NCI-H526 treated with DMSO at 0.1 percent for 48 hours (cell line): ENCODE results near the gene DNAI7.

Experiments used
- DNase-seq: peaks from one replicate; lab custom pipeline; 2025; lab: John Stamatoyannopoulos, UW

Gene DNAI7

GRCh38 chr12:25182765-25183164 lies 12.2 kb downstream of the DNAI7 start:
- DNase-seq = no peak

- no peak for DNase-seq
Observed at GRCh38 chr12:25162866-25163265, 32.1 kb downstream of the DNAI7 start.

- no peak for DNase-seq
Observed at GRCh38 chr12:25156061-25156460, 38.9 kb downstream of the DNAI7 start.

GRCh38 chr12:25155022-25155576 lies 39.9 kb downstream of the DNAI7 start:
- DNase-seq = peak; percentile 45

- no peak for DNase-seq
Observed at GRCh38 chr12:25152055-25152454, 42.9 kb downstream of the DNAI7 start.

GRCh38 chr12:25151476-25151875 lies 43.5 kb downstream of the DNAI7 start:
- no peak for DNase-seq

GRCh38 chr12:25146686-25147085 lies 48.3 kb downstream of the DNAI7 start:
- DNase-seq = no peak

- DNase-seq = peak; percentile 78
Observed at GRCh38 chr12:25135531-25136154, 59.3 kb downstream of the DNAI7 start.

- no peak for DNase-seq
Observed at GRCh38 chr12:25131270-25131669, 63.7 kb downstream of the DNAI7 start.

- peak; percentile 63 for DNase-seq
Observed at GRCh38 chr12:25130741-25131188, 64.2 kb downstream of the DNAI7 start.

- DNase-seq = no peak
Observed at GRCh38 chr12:25126746-25127145, 68.2 kb downstream of the DNAI7 start.

GRCh38 chr12:25126101-25126500 lies 68.9 kb downstream of the DNAI7 start:
- no peak for DNase-seq

GRCh38 chr12:25124493-25124892 lies 70.5 kb downstream of the DNAI7 start:
- DNase-seq = no peak

GRCh38 chr12:25123126-25123525 lies 71.8 kb downstream of the DNAI7 start:
- DNase-seq = no peak

- no peak for DNase-seq
Observed at GRCh38 chr12:25121916-25122315, 73.0 kb downstream of the DNAI7 start.

- DNase-seq = no peak
Observed at GRCh38 chr12:25121110-25121509, 73.8 kb downstream of the DNAI7 start.

GRCh38 chr12:25119020-25119419 lies 75.9 kb downstream of the DNAI7 start:
- DNase-seq = no peak

- no peak for DNase-seq
Observed at GRCh38 chr12:25115677-25116076, 79.3 kb downstream of the DNAI7 start.

- no peak for DNase-seq
Observed at GRCh38 chr12:25113651-25114050, 81.3 kb downstream of the DNAI7 start.

- DNase-seq = peak; percentile 66
Observed at GRCh38 chr12:25110260-25110659, 84.7 kb downstream of the DNAI7 start.

- DNase-seq = no peak
Observed at GRCh38 chr12:25107920-25108319, 87.0 kb downstream of the DNAI7 start.

GRCh38 chr12:25106818-25107217 lies 88.1 kb downstream of the DNAI7 start:
- DNase-seq = no peak

GRCh38 chr12:25102402-25102801 lies 92.6 kb downstream of the DNAI7 start:
- DNase-seq = no peak

- DNase-seq = no peak
Observed at GRCh38 chr12:25101092-25101445, 93.9 kb downstream of the DNAI7 start.
